ENCODE measurements around the gene LIPC.

LIPC gene

GRCh38 chr15:58484791-58485600 lies 53.2 kb downstream of the LIPC start:
- ChIA-PET POLR2A (no interaction called here), CTCF (no interaction called here)
- TF ChIP-seq CTCF (IDR thresholded peaks at IDR 0.05; ENCODE audit: insufficient read depth, low read length, missing control alignments), result no peak
- no peak overlapping the region for H3K4me3 ChIP-seq (ENCODE audit: low read depth, low read length)
- no peak for DNase-seq (ENCODE audit: low read depth, low spot score)

- no peak for TF ChIP-seq CTCF (IDR thresholded peaks at IDR 0.05; ENCODE audit: insufficient read depth, low read length, missing control alignments)
- POLR2A ChIA-PET, result no interaction called here
These were observed 54.3 kb downstream of the LIPC start for GRCh38 chr15:58486062-58486461.

GRCh38 chr15:58486564-58486963 lies 54.8 kb downstream of the LIPC start:
- DNase-seq (ENCODE audit: low read depth, low spot score), result no peak
- TF ChIP-seq CTCF (IDR thresholded peaks at IDR 0.05; ENCODE audit: insufficient read depth, low read length, missing control alignments), result no peak
- CTCF ChIA-PET, result interaction anchor here (1.3 kb wide), 1 partner anchor 14 kb away, joined by 4 read pairs; no protein-coding TSS in a partner anchor
- H3K4me3 ChIP-seq (ENCODE audit: low read depth, low read length), result no peak overlapping the region
- POLR2A ChIA-PET, result no interaction called here

More at GRCh38 chr15:58486062-58486461, 54.3 kb downstream of the LIPC start:
- no peak for DNase-seq (ENCODE audit: low read depth, low spot score)
- CTCF ChIA-PET, result no interaction called here
- H3K4me3 ChIP-seq (ENCODE audit: low read depth, low read length), result no peak overlapping the region

- ChIA-PET POLR2A (interaction anchor here (0.6 kb wide), 1 partner anchor 17 kb away, joined by 3 read pairs; no protein-coding TSS in a partner anchor), CTCF (interaction anchor here (0.9 to 1.3 kb wide), 3 partner anchors 10 to 217 kb away, joined by 3 to 4 read pairs (median 4); no protein-coding TSS in a partner anchor)
- no peak for TF ChIP-seq CTCF (IDR thresholded peaks at IDR 0.05; ENCODE audit: insufficient read depth, low read length, missing control alignments)
- DNase-seq (ENCODE audit: low read depth, low spot score), result no peak
- H3K4me3 ChIP-seq (ENCODE audit: low read depth, low read length), result no peak overlapping the region
These were observed 55.4 kb downstream of the LIPC start for GRCh38 chr15:58487041-58487723.

- no peak for TF ChIP-seq CTCF (IDR thresholded peaks at IDR 0.05; ENCODE audit: insufficient read depth, low read length, missing control alignments)
These were observed 55.9 kb downstream of the LIPC start for GRCh38 chr15:58487724-58488120.

More at GRCh38 chr15:58487724-58488120, 55.9 kb downstream of the LIPC start:
- DNase-seq (ENCODE audit: low read depth, low spot score), result no peak
- ChIA-PET CTCF (interaction anchor here (0.9 to 1.3 kb wide), 3 partner anchors 10 to 218 kb away, joined by 3 to 4 read pairs (median 4); no protein-coding TSS in a partner anchor), POLR2A (interaction anchor here (0.6 kb wide), 1 partner anchor 18 kb away, joined by 3 read pairs; no protein-coding TSS in a partner anchor)
- no peak overlapping the region for H3K4me3 ChIP-seq (ENCODE audit: low read depth, low read length)

All from AG04449 (cell line).